GM18909 (cell line): Measurements from ENCODE around the gene MOGAT1.
"Not testable (repeated sequence)": the region's sequence is repeated elsewhere in the genome, so short reads cannot be mapped to it uniquely, and the experiment has no call there.

ENCODE experiments used
- ATAC-seq: cut with Tn5 transposase; IDR thresholded peaks from one replicate; pipeline ENCODE4 v1.9.1; 2021; ENCODE audit warnings: mild to moderate bottlenecking; ENCODE audit not compliant: unreplicated experiment, poor library complexity

MOGAT1 gene

DNA sequence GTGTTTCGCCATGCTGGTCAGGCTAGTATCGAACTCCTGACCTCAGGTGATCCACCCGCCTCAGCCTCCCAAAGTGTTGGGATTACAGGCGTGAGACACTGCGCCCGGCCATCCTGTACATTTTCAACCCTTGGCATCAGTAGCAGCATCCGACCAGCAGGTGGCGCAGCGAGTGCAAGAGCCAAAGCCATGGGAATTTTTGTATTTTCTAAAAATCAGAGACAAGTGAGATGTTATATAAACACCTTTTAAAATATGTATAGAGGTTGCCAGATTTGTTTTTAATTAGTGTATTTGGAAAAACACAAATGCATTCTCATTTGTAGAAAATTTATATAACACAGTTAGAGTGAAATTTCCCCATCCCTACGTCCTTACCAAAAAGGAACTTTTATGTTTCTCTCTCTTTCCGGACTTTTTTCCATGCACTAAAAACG lies 36.8 kb downstream of the MOGAT1 start:
- no peak for ATAC-seq

GRCh38 chr2:222709191-222709891 lies 37.9 kb downstream of the MOGAT1 start:
- ATAC-seq, result peak; percentile 62

GRCh38 chr2:222710736-222711135 lies 39.3 kb downstream of the MOGAT1 start:
- no peak for ATAC-seq

DNA sequence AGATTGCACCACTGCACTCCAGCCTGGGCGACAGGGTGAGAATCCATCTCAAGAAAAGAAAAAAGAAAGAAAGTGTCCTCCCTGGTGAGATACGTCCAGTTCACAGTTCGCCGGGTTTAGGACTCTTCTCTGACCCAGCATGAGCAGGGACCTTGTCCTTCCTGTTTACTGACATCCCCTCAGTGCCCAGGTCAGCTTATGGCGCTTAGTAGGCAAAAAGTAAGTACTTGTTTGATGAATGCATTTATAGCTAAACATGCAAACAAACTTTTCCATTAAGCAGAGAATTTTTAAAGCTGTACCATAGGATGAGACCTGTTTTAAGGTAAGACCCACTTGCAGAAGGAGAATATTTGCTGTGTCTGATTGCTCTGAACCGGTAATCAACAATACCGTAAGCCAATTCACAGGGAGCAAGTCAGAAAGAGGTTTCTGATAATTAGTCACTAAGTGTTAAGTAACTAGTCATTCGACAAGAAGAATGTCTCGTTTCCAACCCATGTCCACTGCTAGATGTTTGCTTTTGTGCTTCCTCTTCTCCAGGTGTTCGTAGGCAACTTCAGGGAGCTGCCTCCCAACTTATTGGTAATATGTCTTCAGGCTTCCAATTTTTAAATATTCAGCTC lies 40.0 kb downstream of the MOGAT1 start:
- ATAC-seq, result peak; percentile 33

- ATAC-seq, result no peak
These were observed 41.5 kb downstream of the MOGAT1 start for GRCh38 chr2:222713002-222713401.

GRCh38 chr2:222714361-222715241 lies 43.1 kb downstream of the MOGAT1 start:
- ATAC-seq, result no peak

- ATAC-seq, result peak; percentile 54
These were observed 44.3 kb downstream of the MOGAT1 start for GRCh38 chr2:222715742-222716141.

GRCh38 chr2:222719787-222720186 lies 48.3 kb downstream of the MOGAT1 start:
- ATAC-seq, result not testable (repeated sequence)

DNA sequence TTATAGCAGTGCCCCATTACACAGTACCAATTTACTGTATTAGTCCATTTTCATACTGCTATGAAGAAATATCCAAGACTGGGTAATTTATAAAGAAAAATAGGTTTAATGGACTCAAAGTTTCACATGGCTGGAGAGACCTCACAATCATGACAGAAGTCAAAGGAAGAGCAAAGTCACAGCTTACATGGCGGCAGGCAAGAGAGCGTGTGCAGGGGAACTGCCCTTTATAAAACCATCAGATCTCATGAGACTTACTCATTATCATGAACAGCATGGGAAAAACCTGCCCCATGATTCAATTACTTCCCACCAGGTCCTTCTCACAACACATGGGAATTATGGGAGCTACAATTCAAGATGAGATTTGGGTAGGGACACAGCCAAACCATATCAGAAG lies 50.1 kb downstream of the MOGAT1 start:
- ATAC-seq, result not testable (repeated sequence)

DNA sequence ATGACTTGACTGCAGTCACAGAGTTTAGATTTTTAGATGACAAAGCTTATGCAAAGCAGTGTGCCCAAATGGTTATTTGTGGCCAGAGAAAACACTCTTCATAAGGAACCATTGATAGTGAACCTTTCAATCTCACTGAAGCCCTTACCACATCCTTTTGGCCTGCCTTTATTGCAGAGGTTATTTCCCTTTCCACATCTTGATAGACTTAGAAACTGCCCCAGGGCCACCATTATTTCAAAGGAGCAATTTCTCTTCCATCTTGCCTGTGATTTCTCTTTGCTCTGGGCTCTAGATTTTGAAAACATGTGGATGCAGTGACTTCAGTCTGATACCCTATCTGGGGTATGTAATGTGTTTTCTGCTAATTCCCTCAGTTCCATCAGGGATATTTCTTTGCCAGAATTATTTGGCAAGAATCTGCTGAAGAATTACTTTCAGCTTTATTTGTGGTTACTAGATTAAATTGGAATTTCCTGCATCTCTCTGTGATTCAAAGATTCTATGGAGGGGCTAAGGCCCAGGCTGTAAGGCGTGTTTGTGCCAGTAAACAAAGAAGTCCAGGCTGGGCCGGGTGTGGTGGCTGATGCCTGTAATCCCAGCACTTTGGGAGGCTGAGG lies 51.0 kb downstream of the MOGAT1 start:
- ATAC-seq, result peak; percentile 99

- ATAC-seq, result no peak
These were observed 52.8 kb downstream of the MOGAT1 start for GRCh38 chr2:222724208-222724607.

GRCh38 chr2:222728621-222729020 lies 57.2 kb downstream of the MOGAT1 start:
- ATAC-seq, result no peak

GRCh38 chr2:222730366-222730999 lies 59.0 kb downstream of the MOGAT1 start:
- peak; percentile 73 for ATAC-seq

DNA sequence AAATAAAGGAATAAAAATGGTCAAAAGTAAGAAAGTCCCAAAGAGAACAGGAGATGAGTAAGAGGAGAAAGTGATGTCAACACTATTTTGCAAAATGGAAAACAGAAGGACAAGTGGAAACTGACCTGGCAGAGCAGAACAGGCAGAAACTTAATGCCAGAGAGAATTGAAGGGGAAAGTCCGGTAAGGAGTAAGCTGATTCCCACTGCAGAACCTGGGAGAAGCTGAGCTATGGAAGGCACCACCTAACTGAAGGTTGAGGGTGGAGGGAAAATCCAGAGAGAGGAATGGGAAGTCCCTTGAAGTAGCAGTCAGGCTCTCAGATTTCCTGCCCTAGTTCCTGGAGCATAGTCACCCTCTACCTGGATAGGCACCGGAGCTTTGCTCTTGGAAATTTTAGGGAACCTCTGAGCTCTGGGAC lies 59.8 kb downstream of the MOGAT1 start:
- no peak for ATAC-seq

DNA sequence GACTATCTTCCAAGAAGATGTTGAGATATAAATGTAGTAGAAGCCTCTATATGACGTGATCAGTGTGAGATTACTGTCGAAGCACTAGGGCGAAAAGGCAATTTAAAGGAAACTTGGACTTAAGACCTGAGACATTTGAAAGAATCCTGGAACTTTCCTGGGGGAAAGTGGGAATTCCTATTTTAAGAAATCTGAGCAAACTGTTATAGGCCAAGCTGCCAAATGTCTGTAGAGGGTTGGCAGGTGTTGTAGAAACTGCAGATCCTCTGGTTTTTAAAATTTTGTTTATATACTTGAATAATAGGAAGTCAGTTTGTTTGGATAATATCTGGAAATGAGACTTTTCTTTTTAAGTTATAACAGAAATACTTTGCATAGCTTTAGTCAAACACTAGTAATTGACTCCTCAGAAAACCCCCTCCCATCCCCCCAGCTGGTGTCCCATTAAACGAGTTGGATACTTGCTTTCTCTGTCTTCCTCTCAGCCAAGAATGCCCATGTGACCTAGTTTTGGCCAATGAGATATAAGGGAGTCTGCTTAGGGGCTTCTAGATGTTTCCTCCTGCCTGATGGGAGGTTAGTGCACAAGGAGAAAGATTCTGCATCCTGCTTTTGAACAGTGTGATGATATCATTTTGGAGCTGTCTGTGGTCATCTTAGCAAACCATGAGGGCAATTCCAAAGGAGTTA lies 61.2 kb downstream of the MOGAT1 start:
- no peak for ATAC-seq

- no peak for ATAC-seq
These were observed 62.0 kb downstream of the MOGAT1 start for GRCh38 chr2:222733470-222733845.

GRCh38 chr2:222733846-222734702 lies 62.6 kb downstream of the MOGAT1 start:
- ATAC-seq, result no peak

GRCh38 chr2:222734703-222735014 lies 63.2 kb downstream of the MOGAT1 start:
- peak; percentile 83 for ATAC-seq

- ATAC-seq, result no peak
These were observed 64.8 kb downstream of the MOGAT1 start for GRCh38 chr2:222736301-222736700.
